Cardiac fibroblast (primary cell): ENCODE measurements around the gene NAXE.

ENCODE experiments used
- DNase-seq, 2 donors: peaks; one replicate each; pipeline versions ENCODE4 v3.0.0 to v3.0.0-alpha.2; 2010; ENCODE audit warnings: low read depth in 2 of 2
- H3K4me3 ChIP-seq, 2 donors: replicated peaks in 1 of 2; 1 replicate in 1 of 2; 2 replicates in 1 of 2; pipeline ENCODE4 v1.5.1; 2011; ENCODE audit warnings: low read depth in 2 of 2, low read length in 2 of 2, mild to moderate bottlenecking in 2 of 2, moderate library complexity in 1 of 2
- TF ChIP-seq, protein P1 (sequence below): IDR thresholded peaks from one replicate; pipeline ENCODE4 v1.5.1; 2011; ENCODE audit warnings: low read depth, mild to moderate bottlenecking, low read length, inconsistent platforms

Gene NAXE

DNA sequence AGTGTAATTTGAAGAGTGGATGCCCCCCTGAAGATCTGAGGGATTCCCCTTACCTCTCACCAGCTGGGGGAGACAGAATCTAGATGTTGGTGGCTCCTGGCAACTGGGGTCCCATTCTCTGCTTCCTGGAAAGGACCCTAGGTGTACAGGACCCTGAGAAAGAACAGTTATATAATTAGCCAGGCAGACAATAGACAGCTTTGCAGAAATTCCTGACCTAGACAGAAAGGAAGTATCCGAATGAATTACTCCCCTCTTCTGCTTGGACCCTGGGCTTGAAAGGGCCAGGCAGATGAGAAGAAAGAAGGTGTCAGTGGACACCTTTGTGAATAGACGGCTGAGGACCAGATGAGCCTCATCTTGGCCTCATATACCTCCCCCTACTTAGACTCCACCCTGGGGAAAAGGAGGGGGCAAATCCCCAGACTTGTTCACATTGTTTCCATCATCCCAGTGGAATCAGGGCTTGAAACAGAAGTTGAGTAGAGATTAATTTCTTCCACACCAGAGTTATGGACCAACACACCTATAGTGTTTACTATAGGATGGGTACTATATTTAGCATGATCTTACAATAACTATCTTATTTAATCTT is 17.4 kb upstream of the NAXE start:
- TF ChIP-seq, protein P1, sequence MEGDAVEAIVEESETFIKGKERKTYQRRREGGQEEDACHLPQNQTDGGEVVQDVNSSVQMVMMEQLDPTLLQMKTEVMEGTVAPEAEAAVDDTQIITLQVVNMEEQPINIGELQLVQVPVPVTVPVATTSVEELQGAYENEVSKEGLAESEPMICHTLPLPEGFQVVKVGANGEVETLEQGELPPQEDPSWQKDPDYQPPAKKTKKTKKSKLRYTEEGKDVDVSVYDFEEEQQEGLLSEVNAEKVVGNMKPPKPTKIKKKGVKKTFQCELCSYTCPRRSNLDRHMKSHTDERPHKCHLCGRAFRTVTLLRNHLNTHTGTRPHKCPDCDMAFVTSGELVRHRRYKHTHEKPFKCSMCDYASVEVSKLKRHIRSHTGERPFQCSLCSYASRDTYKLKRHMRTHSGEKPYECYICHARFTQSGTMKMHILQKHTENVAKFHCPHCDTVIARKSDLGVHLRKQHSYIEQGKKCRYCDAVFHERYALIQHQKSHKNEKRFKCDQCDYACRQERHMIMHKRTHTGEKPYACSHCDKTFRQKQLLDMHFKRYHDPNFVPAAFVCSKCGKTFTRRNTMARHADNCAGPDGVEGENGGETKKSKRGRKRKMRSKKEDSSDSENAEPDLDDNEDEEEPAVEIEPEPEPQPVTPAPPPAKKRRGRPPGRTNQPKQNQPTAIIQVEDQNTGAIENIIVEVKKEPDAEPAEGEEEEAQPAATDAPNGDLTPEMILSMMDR: no peak
- no peak overlapping the region for H3K4me3 ChIP-seq
- DNase-seq: no peak

DNA sequence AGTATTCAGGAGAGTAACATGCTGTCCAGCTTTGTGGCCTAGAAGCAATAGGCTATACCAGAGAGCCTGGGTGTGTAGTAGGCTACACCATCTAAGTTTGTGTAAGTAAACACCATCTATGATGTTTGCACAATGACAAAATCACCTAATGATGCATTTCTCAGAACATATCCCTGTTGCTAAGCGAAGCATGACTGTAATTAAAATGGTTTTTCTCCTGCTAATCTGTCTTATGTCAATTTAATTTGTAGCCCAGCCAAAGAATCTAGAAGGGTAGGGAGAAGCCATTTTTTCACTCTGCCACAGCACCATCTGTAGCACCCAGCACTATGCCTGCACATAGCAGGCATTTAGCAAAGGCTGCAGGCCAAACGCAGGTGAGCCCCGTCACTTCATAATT is 14.0 kb upstream of the NAXE start:
- TF ChIP-seq, protein P1: no peak
- DNase-seq: no peak
- no peak overlapping the region for H3K4me3 ChIP-seq

DNA sequence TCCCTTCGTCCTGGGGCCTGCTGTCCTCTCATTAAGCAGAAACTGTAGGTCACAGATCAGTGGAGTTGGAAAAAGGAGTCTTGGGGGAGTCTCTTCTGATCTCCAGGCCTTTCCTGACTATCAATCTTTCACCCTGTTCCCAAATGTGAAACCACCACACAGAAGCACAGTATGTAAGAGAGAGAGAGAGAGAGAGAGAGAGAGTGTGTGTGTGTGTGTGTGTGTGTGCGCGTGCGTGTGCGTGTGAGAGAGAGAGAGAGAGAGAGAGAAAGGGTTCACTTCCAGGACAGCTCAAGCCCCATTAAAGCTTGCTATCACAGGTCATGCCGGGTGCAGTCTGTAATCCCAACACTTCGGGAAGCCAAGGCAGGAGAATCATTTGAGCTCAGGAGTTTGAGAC is 13.5 kb upstream of the NAXE start:
- H3K4me3 ChIP-seq: no peak overlapping the region
- TF ChIP-seq, protein P1: no peak
- DNase-seq: no peak

DNA sequence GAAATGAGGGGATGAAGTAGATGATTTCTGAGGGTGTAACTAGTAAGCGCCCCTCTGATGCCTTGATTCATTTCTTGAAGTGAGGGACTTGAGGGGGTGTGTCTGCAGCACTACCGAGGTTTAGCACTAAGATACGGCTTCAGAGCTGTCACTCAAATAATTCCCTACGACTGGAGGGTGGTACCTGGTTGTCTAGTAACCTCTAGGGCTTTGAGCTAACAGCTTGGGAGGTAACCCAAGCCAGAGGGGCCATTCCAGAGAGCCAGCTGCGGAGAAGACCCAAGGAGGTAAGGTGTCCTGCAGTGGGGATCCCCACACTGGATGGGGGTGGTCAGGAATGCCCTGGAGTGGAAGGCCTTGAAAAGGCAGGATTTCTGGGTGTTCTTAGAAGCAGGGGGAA is 12.1 kb upstream of the NAXE start, which contains the start of gene TTC24:
Gene TTC24 (plus strand): TSS at position 252 of the 400 bp plus-strand sequence. CDS start 1,642 bp downstream, outside the sequence.
- DNase-seq: no peak
- TF ChIP-seq, protein P1: no peak

DNA sequence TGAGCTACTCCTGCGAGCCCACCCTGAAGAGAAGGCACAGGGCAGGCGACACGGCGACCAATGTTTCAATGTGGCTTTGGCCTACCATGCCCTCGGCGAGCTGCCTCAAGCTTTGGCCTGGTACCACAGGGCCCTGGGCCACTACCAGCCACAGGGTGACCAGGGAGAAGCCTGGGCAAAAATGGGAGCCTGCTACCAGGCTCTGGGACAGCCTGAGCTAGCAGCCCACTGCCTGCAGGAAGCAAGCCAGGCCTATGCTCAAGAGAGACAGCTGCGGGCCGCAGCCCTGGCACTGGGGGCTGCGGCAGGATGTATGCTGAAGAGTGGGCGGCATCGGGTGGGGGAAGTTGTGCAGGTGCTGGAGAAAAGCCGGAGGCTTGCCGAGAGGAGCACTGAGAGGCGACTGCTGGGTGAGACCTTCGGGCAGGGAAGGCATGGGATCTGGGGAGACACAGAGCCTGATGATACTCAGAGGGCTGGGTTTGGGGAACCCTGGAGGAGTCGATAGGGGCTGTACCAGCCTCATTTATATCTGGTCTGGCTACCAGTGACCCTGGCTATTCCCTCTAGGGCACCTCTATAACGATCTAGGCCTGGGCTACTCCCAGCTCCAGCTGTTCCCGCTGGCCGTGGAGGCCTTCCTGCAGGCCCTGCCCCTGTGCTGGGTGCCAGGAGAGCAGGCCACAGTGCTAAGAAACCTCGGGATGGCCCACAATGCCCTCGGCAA is 9.8 kb upstream of the NAXE start:
- no peak overlapping the region for H3K4me3 ChIP-seq
- DNase-seq: no peak

More for the DNA sequence above, 12.1 kb upstream of the NAXE start, which contains the start of gene TTC24:
- H3K4me3 ChIP-seq: no peak within 1 kb of the TSS

DNA sequence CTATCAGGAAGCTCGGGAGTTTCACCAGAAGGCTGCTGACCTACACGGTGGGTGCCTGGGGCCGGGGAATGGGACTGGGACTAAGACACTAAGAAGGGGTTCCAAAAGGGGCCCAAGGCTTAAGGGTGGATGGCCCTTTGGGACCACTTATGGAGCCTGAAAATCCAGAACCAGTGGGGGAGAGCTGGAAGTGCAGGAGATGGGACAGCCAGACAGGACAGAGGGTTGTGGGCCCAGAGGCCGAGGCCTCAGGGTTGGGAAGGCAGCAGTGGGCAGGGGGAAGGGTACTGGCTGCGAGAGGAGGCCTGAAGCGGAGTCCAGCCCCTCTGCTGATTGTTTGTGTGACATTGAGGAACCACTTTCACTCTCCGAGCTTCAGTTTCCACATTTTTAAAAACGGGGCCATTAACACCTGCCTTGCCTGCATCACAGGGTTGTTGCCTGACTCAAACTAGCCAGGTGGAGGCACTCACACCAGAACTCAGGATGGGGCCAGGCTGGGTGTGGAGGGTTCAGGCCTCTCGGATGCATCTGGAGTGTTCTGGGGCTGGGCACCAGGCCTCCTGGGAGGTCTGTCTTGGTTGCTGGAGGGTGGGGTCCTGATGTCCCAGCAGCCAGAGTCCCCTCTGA is 9.1 kb upstream of the NAXE start:
- TF ChIP-seq, protein P1: no peak
- no peak overlapping the region for H3K4me3 ChIP-seq
- no peak for DNase-seq

More for the DNA sequence above, 9.8 kb upstream of the NAXE start:
- TF ChIP-seq, protein P1: no peak
